GM23338 (cell line): ENCODE results near the gene ASPG. TPM values are rescaled to one million over a fixed set of nuclear protein-coding genes. Genes with fewer than 3 reads are reported as not detected.
A peak's percentile ranks its signal among the peaks of the same experiment; 100 is the strongest.

Experiments
- ATAC-seq: fragments of 200-7000 bp; cut with Tn5 transposase; 3 replicates; pipeline ENCODE4 v1.9.1; 2020
- DNase-seq: peaks from one replicate; pipeline ENCODE4 v3.0.0-alpha.2; 2015; ENCODE audit warnings: low spot score
- H2AFZ ChIP-seq: fragments of 200-600 bp; sonication (generic); 2 replicates; pipeline ENCODE4 v1.8.0; 2016; ENCODE audit warnings: antibody characterized with exemption, mild to moderate bottlenecking, moderate library complexity
- H3F3A ChIP-seq: fragments of 200-600 bp; sonication (generic); replicated peaks from 2 replicates; pipeline ENCODE4 v1.8.0; 2017; ENCODE audit warnings: antibody characterized with exemption, mixed run types, low read depth
- H3K27ac ChIP-seq: fragments of 200-600 bp; sonication (generic); 2 replicates; pipeline ENCODE4 v1.6.1; 2016; ENCODE audit warnings: low read depth
- H3K27me3 ChIP-seq: fragments of 200-600 bp; sonication (generic); 2 replicates; pipeline ENCODE4 v1.8.0; 2016; ENCODE audit warnings: mild to moderate bottlenecking, mixed run types, moderate library complexity; ENCODE audit not compliant: insufficient read depth
- H3K36me3 ChIP-seq: fragments of 200-600 bp; sonication (generic); 2 replicates; pipeline ENCODE4 v1.8.0; 2016; ENCODE audit warnings: mild to moderate bottlenecking; ENCODE audit not compliant: insufficient read depth
- H3K4me1 ChIP-seq: fragments of 200-600 bp; sonication (generic); 2 replicates; pipeline ENCODE4 v1.8.0; 2016; ENCODE audit warnings: mild to moderate bottlenecking, moderate library complexity; ENCODE audit not compliant: insufficient read depth
- H3K4me2 ChIP-seq: fragments of 200-600 bp; sonication (generic); 2 replicates; pipeline ENCODE4 v1.7.1; 2017; ENCODE audit warnings: mixed run types
- H3K4me3 ChIP-seq: fragments of 200-600 bp; sonication (generic); 2 replicates; pipeline ENCODE4 v1.6.1; 2016; ENCODE audit warnings: mixed run types
- H3K79me2 ChIP-seq: fragments of 200-600 bp; sonication (generic); replicated peaks from 2 replicates; pipeline ENCODE4 v1.8.0; 2017; ENCODE audit warnings: mild to moderate bottlenecking; ENCODE audit not compliant: insufficient read depth
- H3K9me2 ChIP-seq: fragments of 200-600 bp; sonication (generic); 2 replicates; pipeline ENCODE4 v1.8.0; 2017; ENCODE audit not compliant: insufficient read depth
- H4K20me1 ChIP-seq: fragments of 200-600 bp; sonication (generic); replicated peaks from 2 replicates; pipeline ENCODE4 v1.8.0; 2017; ENCODE audit warnings: mild to moderate bottlenecking; ENCODE audit not compliant: insufficient read depth
- H3K27ac Mint-ChIP-seq: 2 replicates; pipeline ENCODE4 v1.8.0; 2020; ENCODE audit warnings: inconsistent platforms, mild to moderate bottlenecking, moderate library complexity, mixed read lengths
- H3K27me3 Mint-ChIP-seq: 3 replicates; pipeline ENCODE4 v1.8.0; 2022; ENCODE audit warnings: low read depth, mild to moderate bottlenecking, moderate library complexity, mixed read lengths, inconsistent platforms; ENCODE audit not compliant: insufficient read depth, poor library complexity
- H3K36me3 Mint-ChIP-seq: 3 replicates; pipeline ENCODE4 v1.8.0; 2021; ENCODE audit warnings: low read depth, mild to moderate bottlenecking, inconsistent platforms, moderate library complexity, mixed read lengths
- H3K4me1 Mint-ChIP-seq: 3 replicates; pipeline ENCODE4 v1.8.0; 2020; ENCODE audit warnings: mild to moderate bottlenecking, inconsistent platforms, mixed read lengths
- H3K4me3 Mint-ChIP-seq: 3 replicates; pipeline ENCODE4 v1.8.0; 2021; ENCODE audit warnings: moderate library complexity, mild to moderate bottlenecking, inconsistent platforms, mixed read lengths
- H3K9me3 Mint-ChIP-seq: 3 replicates; pipeline ENCODE4 v1.8.0; 2020; ENCODE audit warnings: moderate library complexity, mild to moderate bottlenecking, inconsistent platforms, mixed read lengths
- EZH2phosphoT487 ChIP-seq: fragments of 200-600 bp; sonication (generic); IDR thresholded peaks from one replicate; pipeline ENCODE4 v1.8.1; 2018; ENCODE audit warnings: antibody characterized with exemption; ENCODE audit not compliant: unreplicated experiment
- NANOG ChIP-seq: IDR thresholded peaks from 2 replicates; pipeline ENCODE4 v1.6.1; 2016; ENCODE audit warnings: antibody characterized with exemption, borderline replicate concordance
- STAT1 ChIP-seq: IDR thresholded peaks from one replicate; pipeline ENCODE4 v1.6.1; 2016; ENCODE audit warnings: antibody characterized with exemption; ENCODE audit not compliant: unreplicated experiment
- ZNF114 ChIP-seq: fragments of 250-450 bp; sonication (Bioruptor Pico); IDR thresholded peaks from 2 replicates; pipeline ENCODE4 v1.5.0; 2020; ENCODE audit warnings: mild to moderate bottlenecking, moderate library complexity
- polyA plus RNA-seq: library from polyadenylated mRNA; unstranded; fragments of >200 nt; fragmentation: Nextera tagmentation; extraction: Ambion mirVana; gene quantifications from 2 replicates; pipeline ENCODE4 v1.2.1, GENCODE V29; 2016
- total RNA-seq: library from RNA; depleted of rRNA; stranded (reverse); fragments of >200 nt; shearing (Covaris generic); gene quantifications from 2 replicates; pipeline ENCODE4 v1.2.3, GENCODE V29; 2014

The ASPG gene
- total and polyA plus RNA-seq, 2 experiments from 2014 or later, result 0.61 to 6.2 TPM

- ATAC-seq, result no peak
- peak; percentile 0 for DNase-seq
- no peaks in the 10 kb centered on the region for H3K36me3 ChIP-seq
- Mint-ChIP-seq H3K27ac (no peak overlapping the region), H3K4me3 (no peak overlapping the region), H3K4me1 (peaks cover 5% of the 10 kb centered on the region; the same call in 2 of the 3 replicates), H3K9me3 (peaks cover 2% of the 10 kb centered on the region; the same call in 1 of the 3 replicates), H3K27me3 (peaks cover 22% of the 10 kb centered on the region), H3K36me3 (no peaks in the 10 kb centered on the region; the same call in 2 of the 3 replicates)
- no peaks in the 10 kb centered on the region for H3K9me2 ChIP-seq
- no peak overlapping the region for H2AFZ ChIP-seq
- H3K4me2 ChIP-seq, result no peak overlapping the region
- no peak for TF ChIP-seq STAT1
- 0 out of 2 replicates have a peak, but pooled peaks cover 3% of the 10 kb centered on the region for H3K4me1 ChIP-seq
- H3K4me3 ChIP-seq, result no peak overlapping the region
- peaks cover 8% of the 10 kb centered on the region; the same call in 1 of the 2 replicates for H3K27me3 ChIP-seq
- H4K20me1 ChIP-seq, result no peaks in the 10 kb centered on the region
- no peaks in the 10 kb centered on the region for H3F3A ChIP-seq
- no peaks in the 10 kb centered on the region for H3K79me2 ChIP-seq
- H3K27ac ChIP-seq, result no peak overlapping the region
Observed at GRCh38 chr14:104087505-104087904, 2.0 kb downstream of the ASPG start.

- H3K4me2 ChIP-seq, result no peak overlapping the region
- H3K9me3 Mint-ChIP-seq, result peaks cover 2% of the 10 kb centered on the region; the same call in 1 of the 3 replicates
- H3K79me2 ChIP-seq, result no peaks in the 10 kb centered on the region
- H3K36me3 Mint-ChIP-seq, result no peaks in the 10 kb centered on the region; the same call in 2 of the 3 replicates
- H3K36me3 ChIP-seq, result no peaks in the 10 kb centered on the region
- no peak for TF ChIP-seq NANOG
- no peak overlapping the region for H2AFZ ChIP-seq
- H3K27ac ChIP-seq, result no peak overlapping the region
- peaks cover 22% of the 10 kb centered on the region for H3K27me3 Mint-ChIP-seq
- no peak overlapping the region for H3K4me3 Mint-ChIP-seq
- H3K4me1 Mint-ChIP-seq, result peaks cover 5% of the 10 kb centered on the region; the same call in 2 of the 3 replicates
- no peak overlapping the region for H3K4me3 ChIP-seq
- H4K20me1 ChIP-seq, result no peaks in the 10 kb centered on the region
- H3K9me2 ChIP-seq, result no peaks in the 10 kb centered on the region
- no peak for ATAC-seq
- 0 out of 2 replicates have a peak, but pooled peaks cover 3% of the 10 kb centered on the region for H3K4me1 ChIP-seq
- peaks cover 8% of the 10 kb centered on the region; the same call in 1 of the 2 replicates for H3K27me3 ChIP-seq
- H3K27ac Mint-ChIP-seq, result no peak overlapping the region
- H3F3A ChIP-seq, result no peaks in the 10 kb centered on the region
- DNase-seq, result no peak
Observed at GRCh38 chr14:104087981-104088850, 2.7 kb downstream of the ASPG start.

GRCh38 chr14:104090071-104090748 lies 4.7 kb downstream of the ASPG start:
- peaks cover 13% of the 10 kb centered on the region for H3K27me3 Mint-ChIP-seq
- H3K36me3 Mint-ChIP-seq, result no peaks in the 10 kb centered on the region
- Histone ChIP-seq H3K36me3 (no peaks in the 10 kb centered on the region), H2AFZ (no peak overlapping the region), H3F3A (no peaks in the 10 kb centered on the region), H3K79me2 (no peaks in the 10 kb centered on the region), H3K4me1 (peaks cover 5% of the 10 kb centered on the region; the same call in 1 of the 2 replicates), H3K4me2 (no peak overlapping the region), H3K9me2 (no peaks in the 10 kb centered on the region), H3K27me3 (peaks cover 8% of the 10 kb centered on the region; the same call in 1 of the 2 replicates), H3K27ac (no peak overlapping the region), H3K4me3 (no peak overlapping the region), H4K20me1 (no peaks in the 10 kb centered on the region)
- no peak for TF ChIP-seq EZH2phosphoT487
- TF ChIP-seq ZNF114 (CRISPR knock-in tag), result no peak
- 0 out of 3 replicates have a peak, but pooled peaks cover 2% of the 10 kb centered on the region for H3K9me3 Mint-ChIP-seq
- peaks cover 7% of the 10 kb centered on the region; the same call in 2 of the 3 replicates for H3K4me1 Mint-ChIP-seq
- no peak for ATAC-seq
- no peak overlapping the region for H3K27ac Mint-ChIP-seq
- H3K4me3 Mint-ChIP-seq, result no peak overlapping the region
- DNase-seq, result no peak
